ENCODE measurements around the gene KHDC4. TPM values are rescaled to one million over a fixed set of nuclear protein-coding genes. Genes with fewer than 3 reads are reported as not detected.

KHDC4 gene
- polyA plus RNA-seq, 1 donor from 2014 or later: 97.1 TPM

GRCh38 chr1:155974208-155975115 lies 40.2 kb upstream of the KHDC4 start:
- no peak for TF ChIP-seq MXI1 (conservative IDR thresholded peaks at IDR 0.05; ENCODE audit: poor library complexity, severe bottlenecking)
- TF ChIP-seq SMC3 (conservative IDR thresholded peaks at IDR 0.05; ENCODE audit: poor library complexity): no peak
- TF ChIP-seq REST (IDR thresholded peaks at IDR 0.05; ENCODE audit: borderline replicate concordance): no peak
- no peak for TF ChIP-seq RAD21 (conservative IDR thresholded peaks at IDR 0.05)
- no peak for TF ChIP-seq EZH2 (IDR thresholded peaks at IDR 0.05; ENCODE audit: borderline replicate concordance, insufficient read depth, low read length, poor library complexity, severe bottlenecking)
- TF ChIP-seq EP300 (conservative IDR thresholded peaks at IDR 0.05; ENCODE audit: poor library complexity, severe bottlenecking): no peak
- TF ChIP-seq POLR2AphosphoS5 (IDR thresholded peaks at IDR 0.05): no peak
- no peak for TF ChIP-seq TAF1 (IDR thresholded peaks at IDR 0.05; ENCODE audit: low read depth)
- TF ChIP-seq CTCF (IDR thresholded peaks at IDR 0.05; ENCODE audit: poor library complexity, severe bottlenecking): no peak
- H3K79me2 ChIP-seq (replicated peaks; ENCODE audit: insufficient read depth, low read length): peaks cover 91% of the 10 kb centered on the region
- H3K9me3 ChIP-seq (ENCODE audit: low read length): no peaks in the 10 kb centered on the region
- no peak overlapping the region for H2AFZ ChIP-seq (ENCODE audit: low read depth, low read length)
- peak overlapping the region; percentile 99 for H3K4me3 ChIP-seq (ENCODE audit: low read length)
- H3K4me2 ChIP-seq (ENCODE audit: low read length): peak overlapping the region; percentile 100
- H3K9ac ChIP-seq (ENCODE audit: low read length): peak overlapping the region; percentile 99
- peaks cover 6% of the 10 kb centered on the region for H3F3A ChIP-seq (ENCODE audit: insufficient read depth, low read length, poor library complexity, severe bottlenecking)
- H3K27ac ChIP-seq (ENCODE audit: low read length): peak overlapping the region; percentile 100
- no peaks in the 10 kb centered on the region for H3K27me3 ChIP-seq (ENCODE audit: insufficient read depth, low read depth, low read length)
- no peaks in the 10 kb centered on the region for H3K9me2 ChIP-seq (ENCODE audit: insufficient read depth, low read length)
- no peaks in the 10 kb centered on the region for H3K36me3 ChIP-seq (ENCODE audit: insufficient read depth, low read length)
- H4K20me1 ChIP-seq (ENCODE audit: insufficient read depth): no peaks in the 10 kb centered on the region

- H4K20me1 ChIP-seq (ENCODE audit: insufficient read depth): no peaks in the 10 kb centered on the region
- no peaks in the 10 kb centered on the region for H3K27me3 ChIP-seq (ENCODE audit: insufficient read depth, low read depth, low read length)
- peaks cover 7% of the 10 kb centered on the region for H3K36me3 ChIP-seq (ENCODE audit: insufficient read depth, low read length)
- no peak overlapping the region for H3K9ac ChIP-seq (ENCODE audit: low read length)
- H2AFZ ChIP-seq (ENCODE audit: low read depth, low read length): no peak overlapping the region
- no peak overlapping the region for H3K27ac ChIP-seq (ENCODE audit: low read length)
- H3F3A ChIP-seq (ENCODE audit: insufficient read depth, low read length, poor library complexity, severe bottlenecking): peaks cover 6% of the 10 kb centered on the region
- no peaks in the 10 kb centered on the region for H3K9me2 ChIP-seq (ENCODE audit: insufficient read depth, low read length)
- H3K79me2 ChIP-seq (replicated peaks; ENCODE audit: insufficient read depth, low read length): peaks cover 87% of the 10 kb centered on the region
- TF ChIP-seq SMC3 (conservative IDR thresholded peaks at IDR 0.05; ENCODE audit: poor library complexity) (no peak), EZH2 (IDR thresholded peaks at IDR 0.05; ENCODE audit: borderline replicate concordance, insufficient read depth, low read length, poor library complexity, severe bottlenecking) (no peak), TAF1 (IDR thresholded peaks at IDR 0.05; ENCODE audit: low read depth) (no peak), POLR2AphosphoS5 (IDR thresholded peaks at IDR 0.05) (no peak), MXI1 (conservative IDR thresholded peaks at IDR 0.05; ENCODE audit: poor library complexity, severe bottlenecking) (no peak), REST (IDR thresholded peaks at IDR 0.05; ENCODE audit: borderline replicate concordance) (no peak), EP300 (conservative IDR thresholded peaks at IDR 0.05; ENCODE audit: poor library complexity, severe bottlenecking) (no peak), RAD21 (conservative IDR thresholded peaks at IDR 0.05) (no peak), CTCF (IDR thresholded peaks at IDR 0.05; ENCODE audit: poor library complexity, severe bottlenecking) (no peak)
- H3K4me2 ChIP-seq (ENCODE audit: low read length): no peak overlapping the region
- no peaks in the 10 kb centered on the region for H3K9me3 ChIP-seq (ENCODE audit: low read length)
- no peak overlapping the region for H3K4me3 ChIP-seq (ENCODE audit: low read length)
Measured at GRCh38 chr1:155973723-155974122, 39.5 kb upstream of the KHDC4 start.

All from neural cell (in vitro differentiated cells).